AG04449 (cell line): ENCODE results near the gene HCN2.
A peak's percentile ranks its signal among the peaks of the same experiment; 100 is the strongest.

Source experiments
- CTCF ChIA-PET: fragments of 350-600 bp; formaldehyde crosslinking; extraction: SDS; loops from one replicate; lab custom pipeline; 2021; ENCODE audit warnings: antibody characterized with exemption; lab: Yijun Ruan, JAX
- POLR2A ChIA-PET: fragments of 400-600, 350-600 bp; formaldehyde crosslinking; extraction: SDS; loops from one replicate; lab custom pipeline; 2020; ENCODE audit warnings: antibody characterized with exemption, inconsistent platforms; lab: Yijun Ruan, JAX
- DNase-seq: peaks from one replicate; pipeline ENCODE4 v3.0.0-alpha.2; 2010; ENCODE audit warnings: low read depth, low spot score
- H3K4me3 ChIP-seq: 2 replicates; pipeline ENCODE4 v1.5.1; 2011; ENCODE audit warnings: low read depth, mild to moderate bottlenecking, control low read depth, low read length
- CTCF ChIP-seq: IDR thresholded peaks from one replicate; pipeline ENCODE4 v1.5.1; 2011; ENCODE audit warnings: mild to moderate bottlenecking, moderate library complexity, low read length, control low read depth, inconsistent platforms; ENCODE audit not compliant: insufficient read depth; ENCODE audit errors: missing control alignments

Gene HCN2

GRCh38 chr19:662962-663681 is 73.4 kb downstream of the HCN2 start, which contains the start of gene RNF126:
Gene RNF126 (minus strand): TSS chr19:663214. CDS start chr19:663121, 93 bp downstream.
- ChIA-PET CTCF (interaction anchor here (1.0 to 1.9 kb wide), 7 partner anchors 16 to 202 kb away, joined by 3 to 14 read pairs (median 7); no protein-coding TSS in a partner anchor), POLR2A (interaction anchor here (0.8 to 1.5 kb wide), 3 partner anchors 12 to 18 kb away, joined by 4 to 10 read pairs (median 6); partner anchors contain the start of gene FSTL3)
- no peak for DNase-seq
- TF ChIP-seq CTCF = no peak
- peak within 1 kb of the TSS; percentile 85 for H3K4me3 ChIP-seq

DNA sequence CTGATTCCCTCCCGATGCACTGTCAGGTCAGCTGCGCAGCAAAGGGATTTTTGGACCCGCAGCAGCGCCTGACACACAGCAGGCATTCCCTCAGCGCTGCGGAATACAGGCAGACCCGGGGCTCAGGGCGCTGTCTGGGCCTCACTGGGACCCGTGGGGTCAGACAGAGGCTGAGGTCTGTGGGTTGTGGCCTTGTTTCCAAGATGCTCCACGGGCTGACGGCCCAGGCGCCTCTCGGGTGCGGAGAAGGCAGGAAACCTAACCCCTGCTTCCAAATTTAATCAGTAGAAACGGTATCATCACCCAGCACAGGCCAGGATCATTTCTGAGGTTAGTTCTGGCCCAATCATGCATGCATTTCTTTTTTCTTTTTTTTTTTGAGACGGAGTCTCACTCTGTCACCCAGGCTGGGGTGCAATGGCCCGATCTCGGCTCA is 74.0 kb downstream of the HCN2 start:
- no peak for TF ChIP-seq CTCF
- ChIA-PET CTCF (interaction anchor here (1.0 to 1.9 kb wide), 7 partner anchors 16 to 202 kb away, joined by 3 to 14 read pairs (median 7); no protein-coding TSS in a partner anchor), POLR2A (interaction anchor here (0.8 to 1.5 kb wide), 3 partner anchors 12 to 17 kb away, joined by 4 to 10 read pairs (median 6); partner anchors contain the start of gene FSTL3)
- no peak for DNase-seq
- peak overlapping the region; percentile 64 for H3K4me3 ChIP-seq

DNA sequence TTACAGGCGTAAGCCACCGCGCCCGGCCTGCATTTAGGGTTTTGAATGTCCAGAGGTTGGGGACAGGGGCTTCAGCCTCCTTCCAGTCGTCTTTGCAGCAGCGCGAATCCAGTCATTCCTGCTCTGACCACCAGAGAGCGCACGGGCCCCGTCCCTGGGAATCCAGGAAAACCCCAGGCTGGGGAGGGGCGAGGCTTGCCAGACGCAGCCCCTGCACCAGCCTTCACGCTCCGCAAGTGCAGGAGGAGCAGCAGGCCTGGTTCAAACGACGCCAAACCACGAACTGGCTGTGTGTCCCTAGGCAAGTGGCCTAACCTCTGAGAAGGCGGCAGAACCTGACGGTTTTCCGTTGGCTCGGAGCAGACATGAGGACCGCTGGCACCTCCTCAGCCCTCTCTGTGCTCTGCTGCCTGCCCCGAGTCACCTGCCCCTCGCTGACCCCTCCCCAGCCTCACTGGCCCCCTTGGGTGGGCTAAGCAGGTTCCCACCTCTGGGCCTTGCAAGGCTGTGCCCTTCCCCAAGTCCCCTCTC is 75.3 kb downstream of the HCN2 start:
- ChIA-PET CTCF (interaction anchor here (0.7 to 1.3 kb wide), 3 partner anchors 14 to 72 kb away, joined by 3 to 5 read pairs (median 5); no protein-coding TSS in a partner anchor), POLR2A (no interaction called here)
- H3K4me3 ChIP-seq = peak overlapping the region; percentile 45
- no peak for DNase-seq
- peak; percentile 92 for TF ChIP-seq CTCF
